Dedifferentiated amniotic fluid mesenchymal stem cell (primary cell): ENCODE results near the gene NKPD1.

ENCODE experiments used
- DNase-seq: peaks from one replicate; pipeline ENCODE4 v3.0.0-alpha.2; 2016; ENCODE audit errors: extremely low spot score

The NKPD1 gene

DNA sequence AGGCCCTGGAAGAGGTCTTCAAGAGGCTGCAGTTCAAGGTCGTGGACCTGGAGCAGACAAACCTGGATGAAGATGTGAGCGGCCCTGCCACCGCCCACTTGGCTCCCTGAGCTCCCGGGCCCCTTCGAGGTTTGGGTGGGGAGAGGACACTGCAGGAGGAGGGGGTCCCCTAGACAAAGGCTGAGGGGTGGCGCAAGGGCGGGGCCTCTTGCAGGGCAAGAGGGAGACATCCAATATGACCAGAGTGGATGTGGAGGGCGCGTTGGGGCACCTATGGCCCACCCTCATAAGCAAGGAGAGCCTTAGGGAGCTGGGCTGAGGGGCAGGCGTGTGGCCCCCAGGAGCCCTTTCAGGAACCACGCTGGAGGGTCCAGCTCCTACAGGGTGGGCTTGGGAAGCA lies 20.2 kb downstream of the NKPD1 start:
- DNase-seq = no peak

DNA sequence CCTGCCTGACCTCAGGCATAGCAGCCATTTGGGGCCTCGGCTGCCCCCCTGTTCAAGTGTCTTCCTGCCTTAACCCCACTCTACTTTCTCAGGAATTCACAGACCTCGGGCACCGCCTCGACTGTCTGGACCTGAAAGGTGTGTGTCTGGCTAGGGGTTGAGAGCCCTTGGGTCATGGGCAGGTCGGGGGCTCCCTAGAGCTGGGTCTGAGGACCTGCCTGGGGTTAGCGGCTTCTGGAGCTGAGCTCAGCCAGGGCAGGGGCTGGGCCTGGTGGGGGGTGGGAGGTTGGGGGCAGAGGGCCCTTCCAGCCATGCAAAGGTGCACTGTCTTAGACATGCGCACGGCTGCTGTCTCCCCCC lies 20.7 kb downstream of the NKPD1 start:
- no peak for DNase-seq

- DNase-seq = no peak
Measured at GRCh38 chr19:45139286-45140143, 21.3 kb downstream of the NKPD1 start.

GRCh38 chr19:45138303-45138751 lies 22.5 kb downstream of the NKPD1 start:
- DNase-seq = no peak

- no peak for DNase-seq
Measured at GRCh38 chr19:45137179-45137761, 23.5 kb downstream of the NKPD1 start.

- no peak for DNase-seq
Measured at GRCh38 chr19:45136507-45137178, 24.1 kb downstream of the NKPD1 start.

GRCh38 chr19:45135176-45135885 lies 25.5 kb downstream of the NKPD1 start:
- no peak for DNase-seq

DNA sequence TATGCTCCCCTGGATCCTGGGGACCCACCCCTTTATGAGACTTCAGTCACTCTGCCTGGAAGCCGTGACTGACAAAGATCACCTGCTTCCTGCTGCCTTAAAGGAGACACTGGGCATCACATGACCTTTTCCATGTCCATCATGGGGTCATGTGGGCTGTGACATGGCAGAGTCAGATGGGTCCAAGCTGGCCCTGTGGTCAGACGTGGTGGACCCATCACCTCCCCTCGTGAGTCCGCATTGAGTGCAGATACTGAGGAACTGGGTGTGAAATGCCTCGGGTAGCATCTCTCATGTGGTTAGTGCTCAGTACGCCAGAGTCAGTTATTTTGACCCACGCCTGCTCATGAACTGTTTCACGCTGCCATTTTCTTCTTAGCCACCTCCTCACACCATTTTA lies 27.1 kb downstream of the NKPD1 start:
- DNase-seq = no peak

DNA sequence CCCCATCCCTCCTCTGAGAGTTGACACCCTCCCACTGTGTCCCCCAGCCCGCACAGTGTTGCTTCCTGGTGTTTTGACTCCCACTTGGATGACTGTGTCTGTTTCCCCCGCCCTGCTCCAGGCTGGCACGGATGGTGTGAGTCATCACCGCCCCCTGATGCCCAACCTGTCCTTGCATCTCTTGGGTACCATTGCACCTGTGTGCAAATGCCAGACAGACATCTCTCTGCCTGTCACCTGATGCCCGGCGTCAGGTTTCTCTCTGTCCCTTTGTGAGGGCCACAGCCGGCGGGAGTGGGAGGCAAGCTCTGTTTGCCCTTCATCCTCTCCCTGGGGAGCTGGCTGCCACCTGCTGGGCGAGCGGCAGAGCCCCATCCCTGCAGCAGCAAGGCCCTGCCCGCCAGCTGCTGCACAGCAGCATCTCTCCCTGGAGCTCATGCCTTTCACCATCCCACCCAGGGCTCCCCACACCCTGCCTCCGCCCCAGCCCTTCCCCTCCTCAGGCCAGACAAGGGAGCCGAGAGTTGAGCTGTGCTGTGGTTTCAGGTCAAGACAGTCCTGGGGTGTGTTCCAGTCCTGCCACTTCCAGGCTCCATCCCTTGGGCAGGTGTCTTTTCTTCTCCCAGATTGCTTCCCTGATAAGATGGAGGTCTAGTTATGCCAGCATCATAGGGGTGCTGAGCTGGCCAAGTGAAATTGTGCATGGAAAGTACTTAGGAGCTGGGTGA lies 29.7 kb downstream of the NKPD1 start:
- DNase-seq = no peak

DNA sequence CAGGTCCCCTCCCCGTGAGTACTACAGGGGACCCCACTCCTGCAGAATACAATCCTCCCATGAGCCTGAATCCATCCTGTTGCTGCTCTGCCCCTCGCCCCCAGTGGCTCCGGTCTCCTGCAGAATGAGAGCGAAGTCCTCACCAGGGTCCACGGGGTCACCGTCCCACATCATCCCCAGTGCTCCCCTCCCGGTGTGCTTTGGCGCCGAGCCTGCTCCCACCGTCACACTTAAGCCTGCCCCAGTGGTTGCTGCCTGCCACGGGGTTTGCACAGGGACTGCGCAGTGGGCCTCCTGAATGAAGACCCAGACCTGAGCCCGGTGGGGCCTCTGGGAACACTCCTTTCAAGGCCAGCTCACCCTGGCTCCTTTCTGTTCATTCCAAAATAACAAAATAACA lies 30.5 kb downstream of the NKPD1 start:
- DNase-seq = no peak

DNA sequence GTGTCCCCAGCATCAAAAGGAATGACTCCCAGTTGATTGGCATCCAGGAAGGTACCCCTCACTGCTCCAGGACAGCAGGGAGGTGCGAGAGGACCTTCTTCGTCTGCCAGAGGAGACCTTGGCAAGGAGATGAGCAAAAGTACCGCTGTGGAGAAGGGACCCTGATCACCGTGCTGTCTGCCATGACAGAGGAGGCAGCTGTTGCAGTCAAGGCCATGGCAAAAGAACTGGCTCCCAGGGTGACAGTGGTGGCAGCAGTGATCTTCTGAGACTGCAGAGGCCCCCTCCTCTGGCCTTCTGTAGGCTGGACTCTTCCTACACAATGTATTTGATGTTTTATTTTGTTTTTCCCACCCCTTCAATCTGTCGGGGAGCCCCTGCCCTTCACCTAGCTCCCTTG lies 32.0 kb downstream of the NKPD1 start:
- DNase-seq = no peak

DNA sequence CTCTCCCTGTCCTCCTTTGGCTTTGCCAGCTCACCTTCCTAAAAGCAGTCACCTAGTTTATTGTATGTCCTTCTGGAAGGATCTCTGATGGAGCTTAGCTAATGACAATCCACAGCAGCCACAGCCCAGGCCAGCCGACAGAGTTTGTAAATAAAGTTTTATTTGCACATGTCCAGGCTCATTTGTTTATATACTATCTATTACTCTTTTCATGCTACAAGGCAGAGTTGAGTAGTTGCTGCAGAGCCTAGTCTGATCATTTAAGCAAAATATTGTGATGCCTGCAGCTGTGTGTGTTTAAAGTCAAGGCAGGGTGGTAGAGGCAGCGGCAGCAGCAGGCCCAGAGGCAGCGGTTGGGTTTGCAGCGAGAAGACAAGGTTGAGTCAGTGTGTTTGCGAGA lies 32.6 kb downstream of the NKPD1 start:
- no peak for DNase-seq

DNA sequence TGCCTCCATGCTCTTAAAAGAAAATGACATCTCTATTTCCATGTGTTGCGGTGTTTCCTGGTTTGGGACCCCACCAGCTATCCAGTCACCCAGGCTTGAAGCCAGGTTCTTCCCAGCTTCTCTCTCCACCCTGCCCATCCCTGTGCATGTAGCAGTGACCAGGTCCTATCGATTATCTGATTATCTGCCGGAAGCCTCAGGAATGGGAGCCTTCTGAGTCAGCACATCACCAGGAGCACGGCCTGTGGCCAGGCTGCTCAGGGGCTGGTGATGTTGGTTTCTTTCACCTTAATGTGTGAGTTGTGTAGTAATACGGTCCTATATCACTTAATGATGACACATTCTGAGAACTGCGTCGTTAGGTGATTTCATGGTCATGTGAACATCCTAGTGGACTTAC lies 34.1 kb downstream of the NKPD1 start:
- DNase-seq = no peak

- DNase-seq = no peak
Measured at GRCh38 chr19:45125975-45126493, 34.7 kb downstream of the NKPD1 start.

DNA sequence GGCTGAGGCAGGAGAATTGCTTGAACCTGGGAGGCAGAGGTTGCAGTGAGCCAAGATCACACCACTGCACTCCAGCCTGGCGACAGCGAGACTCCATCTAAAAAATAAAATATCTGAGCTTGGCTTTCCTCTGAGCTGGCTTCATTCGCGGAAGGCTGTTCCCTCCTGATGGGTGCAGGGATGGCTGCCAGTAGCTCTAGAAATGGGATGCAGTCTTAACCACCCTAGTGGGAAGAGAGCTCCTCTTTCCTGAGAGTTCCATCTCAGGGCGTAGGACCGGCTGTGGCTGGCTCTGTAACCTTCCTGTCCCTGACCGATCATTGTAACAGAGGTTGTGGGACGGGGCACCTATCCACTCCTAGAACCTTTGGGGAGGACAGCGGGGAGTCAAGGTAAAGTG lies 35.4 kb downstream of the NKPD1 start:
- no peak for DNase-seq

GRCh38 chr19:45124021-45124420 lies 36.8 kb downstream of the NKPD1 start:
- no peak for DNase-seq

GRCh38 chr19:45123440-45123850 lies 37.3 kb downstream of the NKPD1 start:
- DNase-seq = no peak

DNA sequence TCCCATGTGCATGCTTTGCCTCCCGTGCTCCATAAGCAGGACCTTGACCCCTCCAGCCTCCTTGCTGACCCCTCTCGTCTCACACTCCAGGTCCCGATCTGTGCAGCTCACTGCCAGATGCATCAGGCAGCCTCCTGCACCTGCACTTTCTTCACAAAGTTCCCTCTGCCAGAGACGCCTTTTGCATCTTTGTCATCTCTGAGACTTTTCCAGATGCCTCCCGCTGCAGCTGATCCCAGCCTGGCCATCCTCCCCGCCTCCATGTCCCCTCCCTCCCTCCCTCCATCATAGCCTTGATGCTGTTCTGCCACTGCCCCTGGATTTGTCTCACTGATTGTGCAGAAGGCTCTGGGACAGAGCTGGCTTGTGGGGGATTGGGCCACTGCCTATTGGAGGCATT lies 38.0 kb downstream of the NKPD1 start:
- no peak for DNase-seq

GRCh38 chr19:45121827-45122345 lies 38.9 kb downstream of the NKPD1 start:
- DNase-seq = no peak

DNA sequence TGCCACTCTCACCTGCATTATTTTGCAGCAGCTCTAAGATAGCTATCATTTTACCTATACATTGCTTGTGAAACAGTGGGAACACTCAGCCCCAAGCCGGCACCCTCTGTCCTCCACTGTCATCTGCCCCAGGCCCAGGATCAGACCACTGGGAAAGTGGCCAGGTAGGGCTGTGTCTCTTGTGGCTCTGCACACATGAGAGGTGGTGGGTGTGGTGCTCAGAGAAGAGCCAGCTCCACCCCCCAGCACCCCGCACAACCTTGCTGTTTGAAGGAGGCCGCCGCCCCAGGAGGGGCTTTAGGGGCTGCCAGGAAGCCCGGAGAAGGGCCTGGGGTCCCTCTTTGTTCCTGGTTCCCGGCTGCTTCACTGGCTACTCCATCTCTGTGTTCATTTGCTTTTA lies 41.2 kb downstream of the NKPD1 start:
- DNase-seq = no peak
